SK-N-SH (cell line): ENCODE measurements around the gene LIPH.

ENCODE experiments used
- CHD2 ChIP-seq: fragments of 150-350 bp; IDR thresholded peaks from 2 replicates; pipeline ENCODE4 v1.6.1; 2018; ENCODE audit warnings: low read length; ENCODE audit not compliant: partially characterized antibody
- CTCF ChIP-seq: fragments of 200-600 bp; sonication (generic); IDR thresholded peaks from 2 replicates; pipeline ENCODE4 v1.6.1; 2017; ENCODE audit warnings: antibody characterized with exemption, mild to moderate bottlenecking, moderate library complexity
- EP300 ChIP-seq, 2 experiments: IDR thresholded peaks; 2 replicates each; pipeline versions ENCODE4 v1.4.0 to v1.6.1; 2012; ENCODE audit warnings: borderline replicate concordance in 1 of 2, low read depth in 1 of 2, low read length in 1 of 2
- GATA2 ChIP-seq: sonication (generic); formaldehyde crosslinking; IDR thresholded peaks from 2 replicates; pipeline ENCODE4 v1.5.0; 2020; ENCODE audit warnings: mild to moderate bottlenecking, missing genetic modification reagents
- NFIC ChIP-seq: IDR thresholded peaks from 2 replicates; pipeline ENCODE4 v1.4.0; 2012; ENCODE audit warnings: borderline replicate concordance
- PBX3 ChIP-seq: IDR thresholded peaks from 2 replicates; pipeline ENCODE4; 2012
- POLR2AphosphoS5 ChIP-seq: IDR thresholded peaks from 2 replicates; pipeline ENCODE4 v1.6.1; 2012; ENCODE audit warnings: low read depth, low read length
- RAD21 ChIP-seq: IDR thresholded peaks from 2 replicates; pipeline ENCODE4 v1.6.1; 2012; ENCODE audit warnings: mild to moderate bottlenecking, low read length
- TCF12 ChIP-seq: IDR thresholded peaks from 2 replicates; pipeline ENCODE4 v1.4.0; 2012
- USF1 ChIP-seq: IDR thresholded peaks from 2 replicates; pipeline ENCODE4 v1.4.0; 2012; ENCODE audit warnings: low read depth, borderline replicate concordance
- ZBTB33 ChIP-seq: IDR thresholded peaks from 2 replicates; pipeline ENCODE4 v1.4.0; 2012; ENCODE audit warnings: low read depth, borderline replicate concordance

GRCh38 chr3:185586686-185587039 lies 34.3 kb upstream of the LIPH start:
- TF ChIP-seq POLR2AphosphoS5 (no peak), GATA2 (no peak), CTCF (no peak), NFIC (no peak), EP300 (IDR thresholded peaks at IDR 0.05; ENCODE audit: borderline replicate concordance in 1 of 2, low read depth in 1 of 2, low read length in 1 of 2) (no peak), ZBTB33 (no peak), PBX3 (no peak), CHD2 (no peak), USF1 (no peak), RAD21 (no peak), TCF12 (no peak)
